Heart left ventricle (tissue), 13 donors: ENCODE results near the gene MAGI1.

Experiments used
- CTCF ChIP-seq, 12 donors: fragments of 200-600 bp; sonication (generic) in 4 of 12; IDR thresholded peaks; one replicate each; pipeline versions ENCODE4 v1.5.0 to v1.8.0; 2018 to 2022; ENCODE audit warnings: antibody characterized with exemption in 12 of 12, mild to moderate bottlenecking in 5 of 12
- POLR2A ChIP-seq, 2 donors: fragments of 450-650 bp; IDR thresholded peaks; one replicate each; pipeline ENCODE4 v1.6.1; 2017; ENCODE audit warnings: antibody characterized with exemption in 2 of 2, mild to moderate bottlenecking in 2 of 2, moderate library complexity in 2 of 2
- donor health status: ischemic (EF 13 %, LVEDD 7.1; RV severe dilation, severe dysfunction).
- donor health status: DM: no; HTN: yes; CAD: no.
- donor health status: DM: no; HTN: no; CAD: no.
- donor health status: ischemic (EF 25% LVEDD 6.9; RV normal size, moderate dysfunction).
- donor health status: ischemic (EF 25% LVEDD 5.7; RV mildly dilated, moderate dysfunction).
- donor health status: ischemic (EF 35%, LVEDD 5.7; RV mildly dilated, moderate dysfunction).
- donor health status: nonischemic (EF 11% LVEDD 7.7; RV severe dilation, severe dysfunction).
- donor health status: DM: yes; HTN: yes; CAD: no.
- donor health status: PGD.
- donor health status: ischemic (EF 29% LVEDD 5.4; RV normal size, mild dysfunction).
- donor health status: nonischemic (EF 23%, LVEDD 6.1; RV moderate dilation, normal function).

GRCh38 chr3:65376426-65376825, 662.3 kb downstream of the MAGI1 start:
- TF ChIP-seq POLR2A (IDR thresholded peaks at IDR 0.05) = no peak
- no peak for TF ChIP-seq CTCF (IDR thresholded peaks at IDR 0.05)
